A673 (cell line): Measurements from ENCODE around the gene M1AP.

Source experiments
- EZH2 ChIP-seq: fragments of 200-600 bp; sonication (generic); IDR thresholded peaks from 2 replicates; pipeline ENCODE4 v1.6.1; 2017; ENCODE audit warnings: borderline replicate concordance, low read depth, mild to moderate bottlenecking, mixed read lengths, antibody characterized with exemption, low read length; ENCODE audit not compliant: poor library complexity, severe bottlenecking
- TF ChIP-seq, protein P1 (sequence below): fragments of 300-800, 200-600 bp; sonication (generic); conservative IDR thresholded peaks from 2 replicates; pipeline ENCODE4 v1.5.1; 2017; ENCODE audit warnings: low read depth, mild to moderate bottlenecking, antibody characterized with exemption, low read length, moderate library complexity, mixed read lengths

DNA sequence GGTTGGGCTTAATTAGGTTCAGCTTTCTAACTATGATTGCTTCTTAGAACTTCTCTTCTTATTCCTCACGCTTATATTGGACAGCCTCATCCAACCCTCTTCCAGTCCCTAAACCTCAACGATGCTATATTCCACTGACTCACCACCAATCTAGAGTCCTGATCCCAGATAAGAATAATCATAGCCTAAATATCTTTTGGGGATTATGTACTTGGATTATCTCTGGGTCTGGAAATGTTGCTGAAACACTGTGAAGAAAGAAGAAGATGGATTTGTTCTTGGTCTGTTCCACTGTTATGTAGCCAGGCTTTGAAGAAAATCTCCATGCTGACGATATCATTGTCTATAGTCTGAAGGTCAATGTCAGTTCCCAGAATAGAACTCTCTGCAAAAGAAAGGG lies 66.7 kb downstream of the M1AP start:
- TF ChIP-seq, protein P1, sequence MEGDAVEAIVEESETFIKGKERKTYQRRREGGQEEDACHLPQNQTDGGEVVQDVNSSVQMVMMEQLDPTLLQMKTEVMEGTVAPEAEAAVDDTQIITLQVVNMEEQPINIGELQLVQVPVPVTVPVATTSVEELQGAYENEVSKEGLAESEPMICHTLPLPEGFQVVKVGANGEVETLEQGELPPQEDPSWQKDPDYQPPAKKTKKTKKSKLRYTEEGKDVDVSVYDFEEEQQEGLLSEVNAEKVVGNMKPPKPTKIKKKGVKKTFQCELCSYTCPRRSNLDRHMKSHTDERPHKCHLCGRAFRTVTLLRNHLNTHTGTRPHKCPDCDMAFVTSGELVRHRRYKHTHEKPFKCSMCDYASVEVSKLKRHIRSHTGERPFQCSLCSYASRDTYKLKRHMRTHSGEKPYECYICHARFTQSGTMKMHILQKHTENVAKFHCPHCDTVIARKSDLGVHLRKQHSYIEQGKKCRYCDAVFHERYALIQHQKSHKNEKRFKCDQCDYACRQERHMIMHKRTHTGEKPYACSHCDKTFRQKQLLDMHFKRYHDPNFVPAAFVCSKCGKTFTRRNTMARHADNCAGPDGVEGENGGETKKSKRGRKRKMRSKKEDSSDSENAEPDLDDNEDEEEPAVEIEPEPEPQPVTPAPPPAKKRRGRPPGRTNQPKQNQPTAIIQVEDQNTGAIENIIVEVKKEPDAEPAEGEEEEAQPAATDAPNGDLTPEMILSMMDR, result no peak
- TF ChIP-seq EZH2, result no peak
